Transverse colon (tissue), 4 donors: ENCODE results near the gene NADK.

Experiments
- CTCF ChIP-seq, 5 experiments: fragments of 200-600 bp in 3 of 5; fragments of 450-650 bp in 2 of 5; sonication (generic) in 3 of 5; IDR thresholded peaks; 1 replicate in 2 of 5; 2 replicates in 3 of 5; pipeline ENCODE4 v1.5.1; 2016 to 2017; ENCODE audit warnings: antibody characterized with exemption in 5 of 5, inconsistent platforms in 3 of 5, mild to moderate bottlenecking in 2 of 5, moderate library complexity in 1 of 5
- POLR2A ChIP-seq: fragments of 450-650 bp; IDR thresholded peaks from one replicate; pipeline ENCODE4 v1.6.1; 2016; ENCODE audit warnings: antibody characterized with exemption, mild to moderate bottlenecking, moderate library complexity
- POLR2AphosphoS5 ChIP-seq, 3 donors: sonication (generic); formaldehyde crosslinking; IDR thresholded peaks; one replicate each; pipeline ENCODE4 v1.6.1; 2016; ENCODE audit warnings: antibody characterized with exemption in 3 of 3

GRCh38 chr1:1760345-1760650 is 18.0 kb downstream of the NADK start:
- TF ChIP-seq CTCF (IDR thresholded peaks at IDR 0.05), result no peak
- no peak for TF ChIP-seq POLR2A
- no peak for TF ChIP-seq POLR2AphosphoS5 (IDR thresholded peaks at IDR 0.05)
